Measurements from ENCODE around the gene KATNIP.

The KATNIP gene

DNA sequence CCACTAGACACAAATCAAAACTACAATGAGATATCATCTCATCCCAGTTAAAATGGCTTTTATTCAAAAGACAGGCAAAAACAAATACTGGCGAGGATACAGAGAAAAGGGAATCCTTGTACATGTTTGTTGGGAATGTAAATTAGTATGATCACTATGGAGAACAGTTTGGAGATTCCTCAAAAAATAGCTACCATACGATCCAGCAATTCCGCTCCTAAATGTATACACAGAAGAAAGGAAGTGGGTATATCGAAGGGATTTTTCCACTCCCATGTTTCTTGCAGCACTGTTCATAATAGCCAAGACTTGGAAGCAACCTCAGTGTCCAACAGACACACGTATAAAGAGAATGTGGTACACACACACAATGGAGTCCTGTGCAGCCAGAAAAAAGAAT, 35.3 kb downstream of the KATNIP start:
- no peak for DNase-seq

GRCh38 chr16:27586711-27587110, 36.8 kb downstream of the KATNIP start:
- no peak for DNase-seq

GRCh38 chr16:27588057-27588456, 38.1 kb downstream of the KATNIP start:
- DNase-seq, result no peak

GRCh38 chr16:27591837-27592236, 41.9 kb downstream of the KATNIP start:
- no peak for DNase-seq

DNA sequence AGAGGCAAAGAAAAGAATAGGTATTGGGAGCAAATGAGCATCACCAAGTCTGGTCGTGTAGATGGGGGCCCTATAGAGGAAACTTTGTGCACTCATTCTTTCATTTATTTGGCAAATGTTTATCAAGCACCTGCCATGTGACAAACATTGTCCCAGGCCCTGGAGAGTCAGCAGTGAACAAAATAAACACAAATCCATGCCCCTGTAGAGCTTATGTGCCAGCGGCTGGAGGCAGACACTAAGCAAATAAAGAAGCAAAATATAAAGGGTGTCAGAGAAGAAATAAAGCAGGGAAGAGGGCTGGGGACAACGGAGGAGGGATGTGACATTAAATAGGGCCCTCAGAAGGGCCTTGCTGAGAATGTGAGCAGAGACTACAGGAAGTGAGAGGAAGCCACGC, 45.5 kb downstream of the KATNIP start:
- no peak for DNase-seq

DNA sequence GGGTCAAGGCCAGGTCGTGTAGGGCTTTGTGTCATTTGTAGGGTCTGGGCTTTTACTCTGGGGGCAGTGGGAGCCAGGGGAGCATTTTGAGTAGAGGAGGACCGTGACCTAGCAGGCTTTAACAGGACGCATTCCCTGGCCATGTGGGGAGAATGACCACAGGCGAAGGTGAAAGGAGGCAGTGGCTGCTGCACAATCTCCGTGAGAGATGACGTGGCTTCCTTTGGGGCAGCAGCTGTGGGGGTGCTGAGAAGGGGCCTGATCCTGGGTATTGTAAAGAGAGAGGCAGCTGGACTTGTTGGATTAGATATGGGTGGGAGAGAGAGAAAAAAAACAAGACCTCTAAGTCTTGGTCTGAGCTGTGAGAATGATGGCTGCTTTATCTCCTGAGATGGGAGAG, 46.0 kb downstream of the KATNIP start:
- DNase-seq, result no peak

DNA sequence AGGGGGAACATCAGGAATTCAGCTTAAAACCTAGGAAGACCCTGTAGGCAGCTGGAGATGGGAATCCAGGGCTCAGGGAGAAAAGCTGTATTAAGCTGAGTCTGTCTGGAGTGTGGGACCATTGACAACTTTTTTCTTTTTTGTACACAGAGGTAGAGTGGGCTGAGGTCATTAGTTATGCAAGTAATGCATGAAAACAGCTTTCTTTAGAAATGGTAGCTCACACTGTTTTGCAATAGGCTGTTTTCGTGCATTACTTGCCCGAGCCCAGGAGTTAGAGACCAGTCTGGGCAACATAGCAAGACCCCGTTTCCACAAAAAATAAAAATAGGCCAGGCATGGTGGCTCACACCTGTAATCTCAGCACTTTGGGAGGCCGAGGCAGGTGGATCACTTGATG, 46.5 kb downstream of the KATNIP start:
- DNase-seq, result no peak

- no peak for DNase-seq
These were observed 47.4 kb downstream of the KATNIP start for GRCh38 chr16:27597361-27597760.

GRCh38 chr16:27598220-27598619, 48.3 kb downstream of the KATNIP start:
- no peak for DNase-seq

- no peak for DNase-seq
These were observed 49.1 kb downstream of the KATNIP start for GRCh38 chr16:27598931-27599565.

- DNase-seq, result no peak
These were observed 49.7 kb downstream of the KATNIP start for GRCh38 chr16:27599606-27600005.
